ENCODE measurements around the gene ERCC3. TPM values are rescaled to one million over a fixed set of nuclear protein-coding genes. Genes with fewer than 3 reads are reported as not detected.

Gene ERCC3
- total RNA-seq, 1 donor from 2014 or later = 45.1 TPM

- Mint-ChIP-seq H3K9me3 (ENCODE audit: unreplicated experiment) (no peaks in the 10 kb centered on the region), H3K27me3 (ENCODE audit: unreplicated experiment) (no peaks in the 10 kb centered on the region), H3K27ac (ENCODE audit: unreplicated experiment) (no peak overlapping the region), H3K4me3 (ENCODE audit: unreplicated experiment) (no peak overlapping the region), H3K36me3 (ENCODE audit: low read depth, unreplicated experiment) (peaks cover 3% of the 10 kb centered on the region), H3K4me1 (ENCODE audit: unreplicated experiment) (no peaks in the 10 kb centered on the region)
- no peak for DNase-seq (ENCODE audit: low spot score)
- TF ChIP-seq CTCF (IDR thresholded peaks at IDR 0.05; ENCODE audit: unreplicated experiment) = no peak
Measured at GRCh38 chr2:127305990-127306585, 12.1 kb upstream of the ERCC3 start.

GRCh38 chr2:127302168-127302567 lies 8.2 kb upstream of the ERCC3 start:
- Mint-ChIP-seq H3K36me3 (ENCODE audit: low read depth, unreplicated experiment) (peaks cover 3% of the 10 kb centered on the region), H3K4me3 (ENCODE audit: unreplicated experiment) (no peak overlapping the region), H3K27ac (ENCODE audit: unreplicated experiment) (no peak overlapping the region), H3K27me3 (ENCODE audit: unreplicated experiment) (no peaks in the 10 kb centered on the region), H3K4me1 (ENCODE audit: unreplicated experiment) (no peaks in the 10 kb centered on the region), H3K9me3 (ENCODE audit: unreplicated experiment) (no peaks in the 10 kb centered on the region)
- DNase-seq (ENCODE audit: low spot score) = no peak
- no peak for TF ChIP-seq CTCF (IDR thresholded peaks at IDR 0.05; ENCODE audit: unreplicated experiment)

GRCh38 chr2:127293386-127293747 lies 577 bp downstream of the ERCC3 start:
- Mint-ChIP-seq H3K9me3 (ENCODE audit: unreplicated experiment) (no peaks in the 10 kb centered on the region), H3K4me3 (ENCODE audit: unreplicated experiment) (peak overlapping the region; percentile 99), H3K4me1 (ENCODE audit: unreplicated experiment) (peaks cover 15% of the 10 kb centered on the region), H3K27ac (ENCODE audit: unreplicated experiment) (peak overlapping the region; percentile 75), H3K36me3 (ENCODE audit: low read depth, unreplicated experiment) (peaks cover 17% of the 10 kb centered on the region), H3K27me3 (ENCODE audit: unreplicated experiment) (peaks cover 4% of the 10 kb centered on the region)
- TF ChIP-seq CTCF (IDR thresholded peaks at IDR 0.05; ENCODE audit: unreplicated experiment) = no peak
- peak; percentile 8 for DNase-seq (ENCODE audit: low spot score)

DNA sequence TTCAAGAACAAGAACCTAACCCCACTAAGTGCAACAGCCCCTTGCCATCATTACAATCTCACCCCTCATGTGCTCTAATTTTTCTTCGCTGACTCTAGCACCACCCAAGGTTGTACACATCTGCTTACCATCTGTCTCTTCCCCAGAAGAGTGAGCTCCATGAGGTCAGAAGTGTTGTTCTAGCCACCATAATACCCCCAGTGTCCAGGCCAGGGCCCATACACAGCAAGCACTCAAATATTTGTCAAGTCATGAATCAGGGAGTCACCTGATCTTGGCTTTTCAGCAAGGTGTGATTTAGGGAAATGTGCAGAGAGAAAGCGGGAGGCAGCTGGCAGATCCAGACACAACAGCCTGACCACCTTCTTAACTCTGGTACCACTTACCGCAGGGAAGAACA lies 5.7 kb downstream of the ERCC3 start:
- peaks cover 58% of the 10 kb centered on the region for H3K36me3 Mint-ChIP-seq (ENCODE audit: low read depth, unreplicated experiment)
- H3K27ac Mint-ChIP-seq (ENCODE audit: unreplicated experiment) = no peak overlapping the region
- H3K4me3 Mint-ChIP-seq (ENCODE audit: unreplicated experiment) = peak overlapping the region; percentile 57
- no peaks in the 10 kb centered on the region for H3K9me3 Mint-ChIP-seq (ENCODE audit: unreplicated experiment)
- H3K27me3 Mint-ChIP-seq (ENCODE audit: unreplicated experiment) = peaks cover 2% of the 10 kb centered on the region
- no peak for DNase-seq (ENCODE audit: low spot score)
- no peak for TF ChIP-seq CTCF (IDR thresholded peaks at IDR 0.05; ENCODE audit: unreplicated experiment)
- peaks cover 9% of the 10 kb centered on the region for H3K4me1 Mint-ChIP-seq (ENCODE audit: unreplicated experiment)

DNA sequence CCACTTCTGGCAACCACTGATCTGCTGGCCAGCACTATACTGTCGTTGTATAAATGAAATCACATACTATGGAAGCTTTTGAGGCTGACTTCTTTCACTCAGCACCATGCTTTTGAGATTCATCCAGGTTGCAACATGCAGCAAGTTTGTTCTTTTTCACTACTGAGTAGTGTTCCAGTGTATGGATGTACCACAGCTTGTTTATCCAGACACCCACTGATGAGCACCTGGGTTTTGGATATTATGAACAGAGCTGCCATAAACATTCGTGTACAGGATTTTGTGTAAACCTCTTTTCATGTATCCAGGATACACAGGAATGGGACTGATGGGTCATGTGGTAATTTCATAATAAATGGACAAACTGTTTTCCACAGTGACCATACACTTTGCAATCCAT lies 10.7 kb downstream of the ERCC3 start:
- no peak for DNase-seq (ENCODE audit: low spot score)
- Mint-ChIP-seq H3K36me3 (ENCODE audit: low read depth, unreplicated experiment) (peaks cover 65% of the 10 kb centered on the region), H3K9me3 (ENCODE audit: unreplicated experiment) (no peaks in the 10 kb centered on the region), H3K4me1 (ENCODE audit: unreplicated experiment) (no peaks in the 10 kb centered on the region), H3K27me3 (ENCODE audit: unreplicated experiment) (no peaks in the 10 kb centered on the region), H3K4me3 (ENCODE audit: unreplicated experiment) (peak overlapping the region; percentile 81), H3K27ac (ENCODE audit: unreplicated experiment) (no peak overlapping the region)
- no peak for TF ChIP-seq CTCF (IDR thresholded peaks at IDR 0.05; ENCODE audit: unreplicated experiment)
